Fibroblast of the aortic adventitia (primary cell): ENCODE measurements around the gene CRYGC. TPM values are rescaled to one million over a fixed set of nuclear protein-coding genes. Genes with fewer than 3 reads are reported as not detected.
A peak's percentile ranks its signal among the peaks of the same experiment; 100 is the strongest.

Experiments used
- DNase-seq: peaks from one replicate; pipeline ENCODE4 v3.0.0-alpha.2; 2010; ENCODE audit warnings: low read depth
- H3K4me3 ChIP-seq: 2 replicates; pipeline ENCODE4 v1.5.1; 2011; ENCODE audit warnings: low read depth, mild to moderate bottlenecking, control low read depth, low read length, moderate library complexity
- CTCF ChIP-seq: IDR thresholded peaks from 2 replicates; pipeline ENCODE4 v1.5.1; 2011; ENCODE audit warnings: mild to moderate bottlenecking, low read length, control low read depth, inconsistent platforms; ENCODE audit not compliant: insufficient read depth
- total RNA-seq: library from RNA; depleted of rRNA; stranded (reverse); fragments of >200 nt; gene quantifications from 2 replicates; pipeline ENCODE4 v1.2.3, GENCODE V29; 2012; ENCODE audit warnings: low replicate concordance

Gene CRYGC
- total RNA-seq = not detected in 2 replicates

- no peak within 1 kb of the TSS for H3K4me3 ChIP-seq
- TF ChIP-seq CTCF = no peak
- DNase-seq = no peak
These were observed at the start of gene CRYGC for GRCh38 chr2:208129744-208130711. TSS of gene CRYGC (minus strand) at chr2:208129828. CDS start at chr2:208129792, 36 bp downstream.

- TF ChIP-seq CTCF = no peak
- DNase-seq = no peak
- H3K4me3 ChIP-seq = no peak overlapping the region
These were observed 49.5 kb upstream of the CRYGC start for GRCh38 chr2:208179028-208179609.

- no peak for TF ChIP-seq CTCF
These were observed 46.2 kb upstream of the CRYGC start for GRCh38 chr2:208175840-208176153.

GRCh38 chr2:208175069-208175839, 45.6 kb upstream of the CRYGC start:
- peak; percentile 95 for TF ChIP-seq CTCF
- DNase-seq = peak; percentile 88
- H3K4me3 ChIP-seq = no peak overlapping the region

More at GRCh38 chr2:208175840-208176153, 46.2 kb upstream of the CRYGC start:
- DNase-seq = no peak
- H3K4me3 ChIP-seq = no peak overlapping the region

GRCh38 chr2:208174144-208174543, 44.5 kb upstream of the CRYGC start:
- DNase-seq = no peak
- H3K4me3 ChIP-seq = no peak overlapping the region
- no peak for TF ChIP-seq CTCF

GRCh38 chr2:208172125-208172524, 42.5 kb upstream of the CRYGC start:
- H3K4me3 ChIP-seq = no peak overlapping the region
- no peak for TF ChIP-seq CTCF
- DNase-seq = no peak
